Camera-type eye (tissue), 1 donor: Measurements from ENCODE around the gene ATXN7L2. TPM values are rescaled to one million over a fixed set of nuclear protein-coding genes. Genes with fewer than 3 reads are reported as not detected.

ENCODE experiments used
- total RNA-seq: library from RNA; depleted of rRNA; stranded (reverse); fragments of >200 nt; gene quantifications from one replicate; pipeline ENCODE4 v1.2.3, GENCODE V29; 2014

The ATXN7L2 gene, protein sequence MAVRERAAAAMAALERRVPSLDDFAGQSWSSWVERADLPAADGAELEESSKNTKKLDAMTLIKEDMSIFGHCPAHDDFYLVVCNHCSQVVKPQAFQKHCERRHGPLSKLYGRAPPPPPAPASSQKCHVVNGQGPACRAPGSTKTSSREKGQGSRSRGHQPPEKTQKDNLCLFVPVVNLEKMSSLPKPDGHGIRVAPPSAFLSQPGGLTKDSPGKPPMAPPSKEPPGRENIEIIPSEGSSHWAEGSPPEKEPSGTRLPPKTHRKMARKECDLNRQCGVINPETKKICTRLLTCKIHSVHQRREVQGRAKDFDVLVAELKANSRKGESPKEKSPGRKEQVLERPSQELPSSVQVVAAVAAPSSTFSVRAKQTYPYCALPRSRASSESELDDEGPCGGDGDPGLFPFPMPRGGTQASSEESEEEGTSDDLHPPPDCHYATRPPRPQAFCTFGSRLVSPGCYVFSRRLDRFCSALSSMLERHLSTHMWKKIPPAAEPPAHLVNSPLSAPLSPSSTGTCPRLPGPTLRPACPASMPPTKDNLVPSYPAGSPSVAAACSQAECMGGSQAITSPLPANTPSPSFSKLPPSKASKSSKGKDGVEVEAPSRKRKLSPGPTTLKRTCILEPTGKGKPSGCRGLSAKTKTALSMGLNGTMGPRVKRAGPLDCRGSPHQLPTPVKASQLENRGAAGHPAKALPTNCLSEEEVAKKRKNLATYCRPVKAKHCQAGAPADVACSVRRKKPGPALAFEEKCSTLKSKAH
- 9.6 TPM for total RNA-seq

DNA sequence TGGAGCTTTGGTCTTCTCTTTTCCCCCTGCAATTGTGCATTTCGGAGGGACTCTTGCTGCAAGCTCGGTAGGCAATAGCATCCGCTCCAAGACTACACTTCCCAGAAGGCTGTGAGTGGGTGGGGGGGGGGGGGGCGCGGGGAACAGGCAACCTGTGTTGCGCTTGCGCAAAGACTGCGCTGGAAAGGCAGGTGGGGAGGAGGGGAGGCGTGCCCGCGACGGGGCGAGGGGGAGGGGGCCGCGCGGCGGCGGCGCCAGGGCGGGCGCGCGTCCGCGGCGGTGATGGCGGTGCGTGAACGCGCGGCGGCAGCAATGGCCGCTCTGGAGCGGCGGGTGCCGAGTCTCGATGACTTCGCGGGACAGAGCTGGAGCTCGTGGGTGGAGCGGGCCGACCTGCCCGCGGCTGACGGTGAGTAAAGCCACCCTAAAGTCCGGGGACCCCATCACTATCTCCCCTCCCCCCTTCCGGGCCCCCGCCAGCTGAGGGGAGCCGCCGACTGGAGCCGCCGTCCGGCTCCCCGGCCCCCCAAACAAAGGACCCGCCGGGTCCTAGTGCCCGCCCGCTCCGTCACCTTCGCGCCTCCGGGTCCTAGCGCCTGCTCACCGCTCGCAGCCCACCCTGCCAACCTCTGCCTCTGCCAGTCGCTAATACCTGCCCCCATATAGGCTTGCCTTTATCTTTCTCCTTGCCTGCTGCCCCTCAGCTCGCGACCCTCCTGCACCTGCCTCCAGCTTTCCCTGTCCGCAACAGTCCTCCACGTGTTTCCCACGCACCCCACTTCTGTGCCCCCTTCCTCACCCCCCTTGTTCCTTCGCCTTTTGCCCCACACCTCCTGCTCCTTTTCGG lies at the start of gene ATXN7L2:
Gene ATXN7L2, plus strand, starts transcription at position 234 of the 847 bp plus-strand sequence. Its CDS starts 49 bp downstream, at position 283.

DNA sequence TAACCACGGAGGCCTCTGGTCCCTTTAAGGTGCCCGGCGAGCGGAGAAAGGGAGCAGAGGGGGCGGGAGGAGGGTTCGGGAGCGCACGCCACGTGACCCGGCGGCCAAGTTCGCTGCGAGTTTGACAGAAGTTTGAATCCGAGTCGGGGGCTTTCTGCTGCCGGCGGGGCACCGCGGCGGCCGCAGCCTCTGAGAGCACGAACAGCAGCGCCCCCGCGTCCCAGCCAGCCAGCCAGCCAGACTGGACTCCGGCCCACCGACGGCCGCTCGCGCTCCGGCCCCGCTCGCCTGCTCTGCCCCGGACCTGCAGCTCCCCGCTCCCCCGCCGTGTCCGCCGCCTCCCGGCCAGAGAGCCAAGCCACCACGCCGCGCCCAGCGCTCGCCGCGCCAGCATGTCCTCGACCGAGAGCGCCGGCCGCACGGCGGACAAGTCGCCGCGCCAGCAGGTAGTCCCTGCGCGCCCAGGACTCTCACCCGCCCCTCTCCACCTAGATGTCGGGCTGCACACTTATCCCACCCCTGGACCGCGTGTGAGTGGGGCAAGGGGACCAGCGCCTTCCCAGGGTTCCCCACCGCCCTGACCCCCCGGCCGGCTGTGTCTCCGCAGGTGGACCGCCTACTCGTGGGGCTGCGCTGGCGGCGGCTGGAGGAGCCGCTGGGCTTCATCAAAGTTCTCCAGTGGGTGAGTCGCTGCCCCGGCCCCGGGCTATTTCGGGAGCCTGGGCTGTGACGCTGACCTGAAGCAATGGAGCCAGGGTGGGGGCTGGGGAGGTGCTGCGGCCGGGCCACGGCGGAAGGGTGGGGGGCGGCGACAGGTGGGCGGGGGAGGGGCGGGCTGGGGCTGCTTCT lies 17.0 kb upstream of the ATXN7L2 start, which contains the start of gene SYPL2:
Gene SYPL2, plus strand, starts transcription at position 95 of the 849 bp plus-strand sequence. Its CDS starts 298 bp downstream, at position 393.

DNA sequence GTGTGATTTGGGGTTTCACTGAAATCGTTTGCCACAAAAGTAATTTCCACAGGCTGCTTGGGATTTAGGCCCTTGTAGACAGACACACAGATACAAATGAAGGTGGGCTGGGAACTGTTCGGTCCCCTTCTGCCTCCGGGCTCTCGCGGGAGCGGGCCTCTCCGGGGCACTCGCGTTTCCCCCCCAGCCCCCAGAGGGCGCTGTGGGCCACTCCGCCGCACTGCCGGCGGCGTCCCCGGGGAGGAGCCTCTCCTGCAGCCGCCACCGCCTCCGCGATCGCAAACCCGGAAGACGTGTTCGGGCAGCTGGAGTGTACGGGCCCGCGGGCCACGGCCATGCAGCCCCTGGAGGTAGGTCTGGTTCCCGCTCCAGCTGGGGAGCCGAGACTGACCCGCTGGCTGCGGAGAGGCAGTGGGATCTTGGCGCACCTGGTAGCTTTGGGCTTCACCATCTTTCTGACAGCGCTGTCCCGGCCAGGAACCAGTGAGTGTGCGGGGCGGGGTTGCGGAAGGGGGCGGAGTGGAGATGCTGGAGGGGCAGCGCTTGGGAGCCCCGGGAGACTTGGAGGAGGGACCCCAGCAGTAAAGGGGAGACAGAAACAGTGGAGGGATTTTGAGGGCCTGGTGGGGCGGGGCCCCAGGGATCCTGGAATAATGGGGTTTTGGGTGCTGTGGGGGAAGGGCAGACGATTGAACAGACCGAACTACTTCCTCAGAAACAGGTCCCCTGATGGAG lies 10.3 kb downstream of the ATXN7L2 start, which contains the start of gene CYB561D1:
Gene CYB561D1, plus strand, starts transcription at position 290 of the 735 bp plus-strand sequence. Its CDS starts 46 bp downstream, at position 336.

DNA sequence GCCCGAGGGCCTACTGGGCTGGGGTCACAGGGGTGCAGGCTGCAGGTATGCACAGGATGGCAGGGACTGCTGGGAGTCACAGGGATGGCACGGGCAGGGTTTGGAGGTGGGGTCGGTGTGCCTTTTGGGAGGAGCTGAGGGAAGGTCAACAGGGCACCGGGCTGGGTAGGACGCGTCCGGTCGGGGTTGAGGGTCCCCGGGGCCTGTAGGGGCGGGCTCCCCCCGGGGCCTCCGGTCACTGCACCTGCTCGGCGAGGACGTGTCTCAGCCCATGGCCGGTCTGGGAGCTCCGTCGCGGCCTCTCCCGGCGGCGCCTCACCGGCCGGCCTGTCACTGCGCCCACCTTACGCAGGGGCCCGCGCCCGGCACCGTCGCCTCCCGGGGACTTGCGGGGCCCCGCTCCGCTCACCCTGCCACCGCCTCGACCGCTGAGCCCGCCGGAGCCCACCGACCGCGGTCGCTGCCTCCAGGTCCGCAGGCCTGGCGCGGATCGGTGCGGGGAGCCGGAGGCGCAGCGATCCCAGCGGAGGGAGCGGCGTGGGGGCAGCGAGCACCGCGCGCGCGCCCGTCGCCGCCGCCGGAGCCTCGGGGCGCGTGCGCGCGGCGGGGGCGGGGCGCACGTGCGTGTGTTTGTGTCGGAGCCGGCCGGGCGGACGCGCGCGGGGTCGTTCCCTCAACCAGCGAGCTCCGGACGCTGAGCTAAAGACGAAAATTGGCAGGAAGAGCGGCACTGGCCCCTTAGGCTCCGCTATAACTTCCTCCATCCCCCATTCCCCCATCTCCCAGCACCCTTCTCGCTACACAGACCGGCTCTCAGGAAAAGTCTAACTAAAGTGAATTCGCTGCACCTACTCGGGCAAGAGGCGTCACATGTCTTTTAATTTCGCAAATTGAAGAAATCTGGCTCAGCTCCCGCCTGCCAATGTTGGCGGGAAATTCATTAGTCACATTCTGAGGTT lies 25.8 kb downstream of the ATXN7L2 start, which contains the start of gene AMIGO1:
Gene AMIGO1, minus strand, starts transcription at position 552 of the 959 bp plus-strand sequence. CDS start 815 bp downstream, outside the sequence.

DNA sequence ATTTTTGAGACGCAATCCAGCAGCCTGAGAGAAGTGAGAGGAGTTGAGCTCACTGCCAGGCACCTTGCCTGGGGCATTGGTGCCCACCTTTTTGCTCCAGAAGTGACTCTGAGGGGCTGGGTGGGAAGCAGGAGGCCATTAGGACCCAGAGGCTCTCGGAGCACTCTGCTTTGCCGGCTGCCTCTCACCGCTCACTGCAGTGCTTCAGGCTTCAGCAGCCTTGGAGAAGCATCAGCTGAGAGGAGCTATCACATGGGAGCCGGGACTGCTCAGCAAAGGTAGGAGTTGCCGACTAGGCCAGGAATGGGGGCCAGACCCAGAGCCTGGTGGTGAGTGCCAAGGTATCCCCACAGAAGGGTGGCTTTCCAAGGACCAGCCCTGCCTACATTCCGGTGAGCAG lies 56.0 kb downstream of the ATXN7L2 start, which contains the start of gene GPR61:
Gene GPR61, plus strand, starts transcription at position 197 of the 400 bp plus-strand sequence. CDS start 3,151 bp downstream, outside the sequence.

Other genes with a start within 250 kb of the ATXN7L2 start
- 35.2 TPM for gene CELSR2, start 234.4 kb upstream of the ATXN7L2 start, total RNA-seq
- 13.7 TPM for gene PSRC1, start 200.8 kb upstream of the ATXN7L2 start, total RNA-seq
- 0.55 TPM for gene MYBPHL, start 176.9 kb upstream of the ATXN7L2 start, total RNA-seq
- 46.4 TPM for gene SORT1, start 86.0 kb upstream of the ATXN7L2 start, total RNA-seq
- 23.9 TPM for gene PSMA5, start 57.5 kb upstream of the ATXN7L2 start, total RNA-seq
- gene SYPL2, start 17.4 kb upstream of the ATXN7L2 start, total RNA-seq, result 5.3 TPM
- 5.6 TPM for gene CYB561D1, start 10.2 kb downstream of the ATXN7L2 start, total RNA-seq
- gene AMIGO1, start 25.8 kb downstream of the ATXN7L2 start, total RNA-seq, result 13.3 TPM
- 4.8 TPM for gene GPR61, start 56.0 kb downstream of the ATXN7L2 start, total RNA-seq
- gene GNAI3, start 64.7 kb downstream of the ATXN7L2 start, total RNA-seq, result 12.8 TPM
- 21.8 TPM for gene GNAT2, start 135.7 kb downstream of the ATXN7L2 start, total RNA-seq
- 75.2 TPM for gene AMPD2, start 135.9 kb downstream of the ATXN7L2 start, total RNA-seq
- 15.4 TPM for gene GSTM4, start 172.2 kb downstream of the ATXN7L2 start, total RNA-seq
- 92.3 TPM for gene GSTM2, start 184.2 kb downstream of the ATXN7L2 start, total RNA-seq
- gene GSTM1, start 203.9 kb downstream of the ATXN7L2 start, total RNA-seq, result not detected
- 16.9 TPM for gene GSTM5, start 228.3 kb downstream of the ATXN7L2 start, total RNA-seq